Small intestine (tissue), 7 donors: ENCODE measurements around the gene GALNT11. TPM values are rescaled to one million over a fixed set of nuclear protein-coding genes. Genes with fewer than 3 reads are reported as not detected.

Source experiments
- DNase-seq, 2 donors: peaks; one replicate each; pipeline versions ENCODE4 v3.0.0 to v3.0.0-alpha.2; 2013
- FAIRE-seq: peaks from 2 replicates; lab custom pipeline; 2012; peaks lifted over from hg19 to GRCh38; lab: Jason Lieb, UNC
- H3K27ac ChIP-seq, 3 donors: one replicate each; pipeline ENCODE4 v1.5.1; 2013; ENCODE audit warnings: low read length in 2 of 3, mild to moderate bottlenecking in 2 of 3, control low read depth in 1 of 3, inconsistent platforms in 1 of 3, low read depth in 1 of 3, moderate library complexity in 1 of 3
- H3K27me3 ChIP-seq, 3 donors: one replicate each; pipeline ENCODE4 v1.6.1; 2013; ENCODE audit warnings: low read length in 3 of 3, inconsistent platforms in 1 of 3; ENCODE audit not compliant: control insufficient read depth in 3 of 3, insufficient read depth in 3 of 3
- H3K36me3 ChIP-seq, 3 donors: one replicate each; pipeline ENCODE4 v1.6.1; 2013; ENCODE audit warnings: low read length in 3 of 3, inconsistent platforms in 1 of 3, low read depth in 1 of 3, mild to moderate bottlenecking in 1 of 3, moderate library complexity in 1 of 3; ENCODE audit not compliant: control insufficient read depth in 3 of 3, insufficient read depth in 2 of 3
- H3K4me1 ChIP-seq, 3 donors: one replicate each; pipeline ENCODE4 v1.6.1; 2013; ENCODE audit warnings: low read length in 2 of 3, inconsistent platforms in 1 of 3, low read depth in 1 of 3, mild to moderate bottlenecking in 1 of 3, moderate library complexity in 1 of 3; ENCODE audit not compliant: control insufficient read depth in 3 of 3, insufficient read depth in 2 of 3
- H3K4me3 ChIP-seq, 3 donors: one replicate each; pipeline ENCODE4 v1.5.1; 2013; ENCODE audit warnings: low read length in 3 of 3, control low read depth in 1 of 3, inconsistent platforms in 1 of 3, low read depth in 1 of 3, mild to moderate bottlenecking in 1 of 3, moderate library complexity in 1 of 3
- H3K9me3 ChIP-seq, 2 donors: one replicate each; pipeline ENCODE4 v1.6.1; 2013; ENCODE audit warnings: low read depth in 1 of 2, low read length in 1 of 2; ENCODE audit not compliant: control insufficient read depth in 2 of 2, insufficient read depth in 1 of 2
- WGBS, 3 donors: extraction: QIAGEN DNeasy Blood & Tissue Kit; methylation state at CpG; one replicate each; pipeline ENCODE4 v1.1.7; 2013; 5-methylcytosine and 5-hydroxymethylcytosine counted together
- polyA plus RNA-seq, 4 donors: library from polyadenylated mRNA; stranded (reverse) in 3 of 4; unstranded in 1 of 4; fragments of 200-250 nt in 3 of 4; fragments of 120-200 nt in 1 of 4; gene quantifications; one replicate each; pipeline versions ENCODE4 v1.2.1 to v1.2.3, GENCODE V29; 2013
- donor health status: healthy with polysubstance abuse.
- donor health status: control.
- donor health status: control.
- donor health status: Bipolar disorder and iron deficiency.
- donor health status: healthy.

GALNT11 gene
- polyA plus RNA-seq, 4 donors, result 8.1 to 39.7 (median 17.6) TPM

GRCh38 chr7:152130658-152131590, 105.5 kb downstream of the GALNT11 start:
- Histone ChIP-seq H3K36me3 (peaks cover 14 to 66% (median 14%) of the 10 kb centered on the region in 3 donors), H3K4me1 (no peaks in the 10 kb centered on the region), H3K9me3 (peaks cover 0 to 11% of the 10 kb centered on the region in 2 donors), H3K27ac (no peak overlapping the region), H3K27me3 (no peaks in the 10 kb centered on the region), H3K4me3 (no peak overlapping the region)
- 94 to 97% (median 96%) methylated on average over 37 of the region's 37 CpGs for WGBS, 3 donors
- DNase-seq (no peak), FAIRE-seq (no peak)

GRCh38 chr7:152131981-152132494, 106.6 kb downstream of the GALNT11 start:
- no peaks in the 10 kb centered on the region for H3K27me3 ChIP-seq
- peaks cover 0 to under 1% (median 0%) of the 10 kb centered on the region in 3 donors for H3K4me1 ChIP-seq
- no peak overlapping the region for H3K27ac ChIP-seq
- FAIRE-seq (no peak), DNase-seq (no peak)
- peaks cover 14 to 69% (median 14%) of the 10 kb centered on the region in 3 donors for H3K36me3 ChIP-seq
- peaks cover 0 to 11% of the 10 kb centered on the region in 2 donors for H3K9me3 ChIP-seq
- H3K4me3 ChIP-seq, result no peak overlapping the region
- 90 to 93% (median 92%) methylated on average over 12 of the region's 12 CpGs for WGBS, 3 donors

GRCh38 chr7:152132812-152133211, 107.3 kb downstream of the GALNT11 start:
- Histone ChIP-seq H3K27me3 (no peaks in the 10 kb centered on the region), H3K4me1 (peaks cover 0 to 2% (median 0%) of the 10 kb centered on the region in 3 donors), H3K27ac (no peak overlapping the region), H3K9me3 (peaks cover 0 to 11% of the 10 kb centered on the region in 2 donors), H3K36me3 (peaks cover 14 to 70% (median 15%) of the 10 kb centered on the region in 3 donors), H3K4me3 (no peak overlapping the region)
- FAIRE-seq, result no peak
- WGBS, 3 donors, result 86 to 95% (median 93%) methylated on average over 5 of the region's 5 CpGs
- no peak for DNase-seq

GRCh38 chr7:152133804-152134203, 108.3 kb downstream of the GALNT11 start:
- Histone ChIP-seq H3K4me1 (peaks cover 0 to 2% (median 0%) of the 10 kb centered on the region in 3 donors), H3K9me3 (peaks cover 0 to 8% of the 10 kb centered on the region in 2 donors), H3K27me3 (no peaks in the 10 kb centered on the region), H3K36me3 (peaks cover 14 to 69% (median 20%) of the 10 kb centered on the region in 3 donors), H3K4me3 (no peak overlapping the region), H3K27ac (no peak overlapping the region)
- no peak for FAIRE-seq
- WGBS, 3 donors, result 92 to 98% (median 95%) methylated on average over 11 to 13 of the region's 13 CpGs
- no peak for DNase-seq

- 74 to 92% (median 89%) methylated on average over 9 of the region's 9 CpGs for WGBS, 3 donors
- no peak overlapping the region for H3K27ac ChIP-seq
These were observed 111.2 kb downstream of the GALNT11 start for GRCh38 chr7:152136686-152137085.

GRCh38 chr7:152137476-152138025, 112.1 kb downstream of the GALNT11 start:
- Histone ChIP-seq H3K36me3 (peaks cover 11 to 64% (median 14%) of the 10 kb centered on the region in 3 donors), H3K4me3 (no peak overlapping the region), H3K27ac (no peak overlapping the region), H3K27me3 (no peaks in the 10 kb centered on the region), H3K9me3 (no peaks in the 10 kb centered on the region), H3K4me1 (peaks cover 0 to 2% (median 0%) of the 10 kb centered on the region in 3 donors)
- no peak for DNase-seq
- no peak for FAIRE-seq
- 79 to 87% (median 86%) methylated on average over 7 of the region's 7 CpGs for WGBS, 3 donors

More at GRCh38 chr7:152136686-152137085, 111.2 kb downstream of the GALNT11 start:
- H3K9me3 ChIP-seq, result no peaks in the 10 kb centered on the region
- peaks cover 0 to 2% (median 0%) of the 10 kb centered on the region in 3 donors for H3K4me1 ChIP-seq
- no peak for DNase-seq
- peaks cover 13 to 70% (median 13%) of the 10 kb centered on the region in 3 donors for H3K36me3 ChIP-seq
- no peaks in the 10 kb centered on the region for H3K27me3 ChIP-seq
- FAIRE-seq, result no peak
- H3K4me3 ChIP-seq, result no peak overlapping the region

- H3K27me3 ChIP-seq, result no peaks in the 10 kb centered on the region
- H3K36me3 ChIP-seq, result peaks cover 15 to 60% (median 25%) of the 10 kb centered on the region in 3 donors
- no peak overlapping the region for H3K4me3 ChIP-seq
- 86 to 89% (median 87%) methylated on average over 4 of the region's 4 CpGs for WGBS, 3 donors
- no peak for FAIRE-seq
- H3K27ac ChIP-seq, result no peak overlapping the region
- H3K9me3 ChIP-seq, result no peaks in the 10 kb centered on the region
- DNase-seq, result no peak
- peaks cover 0 to 2% (median 0%) of the 10 kb centered on the region in 3 donors for H3K4me1 ChIP-seq
These were observed 114.6 kb downstream of the GALNT11 start for GRCh38 chr7:152140067-152140466.

GRCh38 chr7:152140560-152140959, 115.1 kb downstream of the GALNT11 start:
- Histone ChIP-seq H3K4me3 (no peak overlapping the region), H3K9me3 (no peaks in the 10 kb centered on the region), H3K36me3 (peaks cover 15 to 61% (median 27%) of the 10 kb centered on the region in 3 donors), H3K27ac (no peak overlapping the region), H3K27me3 (no peaks in the 10 kb centered on the region), H3K4me1 (peaks cover 0 to 2% (median 0%) of the 10 kb centered on the region in 3 donors)
- 95 to 98% (median 98%) methylated on average over 2 of the region's 2 CpGs for WGBS, 3 donors
- no peak for DNase-seq
- no peak for FAIRE-seq
